HepG2 (cell line): ENCODE measurements around the gene WDR18. TPM values are rescaled to one million over a fixed set of nuclear protein-coding genes. Genes with fewer than 3 reads are reported as not detected.

Experiments
- ETV6 ChIP-seq: sonication (generic); formaldehyde crosslinking; conservative IDR thresholded peaks from 2 replicates; pipeline ENCODE4 v1.4.0; 2020; ENCODE audit warnings: missing genetic modification reagents
- HDAC2 ChIP-seq: sonication (generic); formaldehyde crosslinking; IDR thresholded peaks from 2 replicates; pipeline ENCODE4 v1.4.0; 2020; ENCODE audit warnings: missing genetic modification reagents
- HES4 ChIP-seq: sonication (generic); formaldehyde crosslinking; IDR thresholded peaks from 2 replicates; pipeline ENCODE4 v1.9.0; 2021; ENCODE audit warnings: mild to moderate bottlenecking, missing genetic modification reagents, borderline replicate concordance
- KLF6 ChIP-seq: IDR thresholded peaks from 2 replicates; pipeline ENCODE4 v1.8.0; 2016; ENCODE audit warnings: missing biosample characterization, missing genetic modification reagents
- MXD4 ChIP-seq: IDR thresholded peaks from 2 replicates; pipeline ENCODE4 v1.6.1; 2016; ENCODE audit warnings: mild to moderate bottlenecking, missing biosample characterization, missing genetic modification reagents
- NR2F6 ChIP-seq, 2 experiments: IDR thresholded peaks; 2 replicates each; pipeline ENCODE4 v1.6.1; 2016; ENCODE audit warnings: antibody characterized with exemption in 1 of 2, mild to moderate bottlenecking in 1 of 2
- PRDM10 ChIP-seq: sonication (generic); formaldehyde crosslinking; IDR thresholded peaks from 2 replicates; pipeline ENCODE4 v1.4.0; 2020; ENCODE audit warnings: low read depth, missing genetic modification reagents
- SAP130 ChIP-seq: IDR thresholded peaks from 2 replicates; pipeline ENCODE4 v1.6.1; 2016; ENCODE audit warnings: low read depth
- SNAI1 ChIP-seq: sonication (generic); formaldehyde crosslinking; IDR thresholded peaks from 2 replicates; pipeline ENCODE4 v1.5.0; 2020; ENCODE audit warnings: mild to moderate bottlenecking, missing genetic modification reagents, borderline replicate concordance
- TFDP1 ChIP-seq: IDR thresholded peaks from 2 replicates; pipeline ENCODE4 v1.6.1; 2016; ENCODE audit warnings: missing compliant biosample characterization, missing genetic modification reagents, borderline replicate concordance
- U2AF2 ChIP-seq: fragments of 200-400 bp; formaldehyde crosslinking; IDR thresholded peaks from 2 replicates; pipeline ENCODE4 v1.6.1; 2017; ENCODE audit warnings: low read depth, mild to moderate bottlenecking, low read length
- ZBTB14 ChIP-seq: sonication (generic); formaldehyde crosslinking; IDR thresholded peaks from 2 replicates; pipeline ENCODE4 v1.4.0; 2020; ENCODE audit warnings: missing genetic modification reagents
- ZGPAT ChIP-seq: IDR thresholded peaks from 2 replicates; pipeline ENCODE4 v1.6.1; 2016; ENCODE audit warnings: mild to moderate bottlenecking
- ZNF235 ChIP-seq: sonication (generic); formaldehyde crosslinking; IDR thresholded peaks from 2 replicates; pipeline ENCODE4 v1.8.1; 2023; ENCODE audit warnings: mild to moderate bottlenecking, missing genetic modification reagents, borderline replicate concordance
- ZNF580 ChIP-seq: IDR thresholded peaks from 2 replicates; pipeline ENCODE4 v1.6.1; 2016; ENCODE audit warnings: low read depth, borderline replicate concordance
- ZNF784 ChIP-seq: sonication (generic); formaldehyde crosslinking; IDR thresholded peaks from 2 replicates; pipeline ENCODE4 v1.5.1; 2020; ENCODE audit warnings: missing genetic modification reagents, mild to moderate bottlenecking, borderline replicate concordance
- ZSCAN29 ChIP-seq: sonication (generic); formaldehyde crosslinking; conservative IDR thresholded peaks from 2 replicates; pipeline ENCODE4 v1.4.0; 2020; ENCODE audit warnings: mild to moderate bottlenecking, missing genetic modification reagents
- polyA plus RNA-seq, 8 experiments: library from polyadenylated mRNA; depleted of rRNA in 3 of 8; stranded (reverse) in 7 of 8; unstranded in 1 of 8; fragments of >200 nt; fragmentation: Illumina TruSeq in 4 of 8; extraction: Trizol in 4 of 8; gene quantifications; 2 replicates each; pipeline versions ENCODE4 v1.2.1 to v1.2.3, GENCODE V29; 2011 to 2016; ENCODE audit warnings: low read depth in 4 of 8, missing spikeins in 1 of 8, mixed read lengths in 1 of 8; ENCODE audit not compliant: insufficient read depth in 1 of 8
- total RNA-seq, 5 experiments: library from RNA; depleted of rRNA; stranded (reverse); fragments of >200 nt; fragmentation: Illumina TruSeq; extraction: Trizol; gene quantifications; 2 replicates each; pipeline ENCODE4 v1.2.3, GENCODE V29; 2016; ENCODE audit warnings: low read depth in 1 of 5

WDR18 gene
- total and polyA plus RNA-seq, 2 of the 13 experiments (the other 11 are each of a cell fraction or from before 2014, with no cell fraction given) = 36.4 to 47.6 TPM

- TF ChIP-seq PRDM10 (CRISPR knock-in tag) = no peak
- TF ChIP-seq KLF6 (CRISPR knock-in tag) = 0 out of 2 replicates have a peak, but pooled peaks have one; percentile 16
- TF ChIP-seq SNAI1 (CRISPR knock-in tag) = no peak
- no peak for TF ChIP-seq HDAC2 (CRISPR knock-in tag)
- no peak for TF ChIP-seq ZNF235 (CRISPR knock-in tag)
- no peak for TF ChIP-seq ZGPAT (CRISPR knock-in tag)
- TF ChIP-seq TFDP1 = no peak
- no peak; the same call in 1 of the 2 replicates for TF ChIP-seq ZNF580 (CRISPR knock-in tag)
- no peak for TF ChIP-seq U2AF2
- TF ChIP-seq ETV6 (CRISPR knock-in tag) = no peak
- no peak for TF ChIP-seq HES4 (CRISPR knock-in tag)
- no peak for TF ChIP-seq ZBTB14 (CRISPR knock-in tag)
- peak; percentile 48; the same call in 1 of the 2 replicates for TF ChIP-seq MXD4 (CRISPR knock-in tag)
- TF ChIP-seq ZNF784 (CRISPR knock-in tag) = no peak
- no peak for TF ChIP-seq NR2F6 (IDR thresholded peaks at IDR 0.05)
- 0 out of 2 replicates have a peak, but pooled peaks have one; percentile 37 for TF ChIP-seq NR2F6 (CRISPR knock-in tag; IDR thresholded peaks at IDR 0.05)
- 0 out of 2 replicates have a peak, but pooled peaks have one; percentile 31 for TF ChIP-seq ZSCAN29 (CRISPR knock-in tag)
- peak; percentile 77 for TF ChIP-seq SAP130 (CRISPR knock-in tag)
Observed at GRCh38 chr19:1028062-1028926, 44.1 kb downstream of the WDR18 start (continued).
